NCI-H226 (cell line): Measurements from ENCODE around the gene HSD17B11.
"Not testable (repeated sequence)": the region's sequence is repeated elsewhere in the genome, so short reads cannot be mapped to it uniquely, and the experiment has no call there.

Experiments used
- DNase-seq: peaks from one replicate; pipeline ENCODE4 v3.0.0-alpha.2; 2015

The HSD17B11 gene

DNA sequence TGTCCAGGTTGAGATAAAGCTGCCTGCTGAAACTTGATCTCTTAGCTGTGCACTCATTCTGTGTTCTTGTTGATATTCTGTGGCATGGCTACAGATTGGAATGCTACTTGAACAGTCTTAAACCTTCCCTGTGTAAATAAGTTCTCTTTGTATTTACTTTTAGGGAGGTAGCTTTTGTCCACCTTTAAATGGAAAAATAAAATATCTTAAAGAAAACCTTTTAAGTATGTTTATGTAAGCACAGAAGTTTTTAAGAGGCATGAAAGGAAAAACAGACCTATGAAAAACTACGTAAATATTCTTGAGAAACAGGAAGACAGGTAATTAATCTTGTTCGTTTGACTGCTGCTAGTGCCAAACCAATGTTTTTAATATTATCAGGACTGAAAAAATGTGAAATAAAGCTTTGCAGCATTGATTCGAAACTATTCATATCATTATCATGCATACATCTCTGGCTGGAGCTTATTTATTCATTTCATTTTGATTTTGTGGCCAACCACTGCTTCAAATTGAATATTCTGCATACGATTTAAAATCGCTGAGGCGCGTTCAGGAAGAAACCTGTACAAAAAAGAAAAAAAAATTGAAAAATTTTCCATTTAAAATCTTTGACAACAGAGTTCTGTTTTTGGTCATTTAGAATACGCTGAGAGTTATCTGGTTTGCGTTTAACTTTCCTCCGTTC lies 86.1 kb downstream of the HSD17B11 start:
- DNase-seq = peak; percentile 57

DNA sequence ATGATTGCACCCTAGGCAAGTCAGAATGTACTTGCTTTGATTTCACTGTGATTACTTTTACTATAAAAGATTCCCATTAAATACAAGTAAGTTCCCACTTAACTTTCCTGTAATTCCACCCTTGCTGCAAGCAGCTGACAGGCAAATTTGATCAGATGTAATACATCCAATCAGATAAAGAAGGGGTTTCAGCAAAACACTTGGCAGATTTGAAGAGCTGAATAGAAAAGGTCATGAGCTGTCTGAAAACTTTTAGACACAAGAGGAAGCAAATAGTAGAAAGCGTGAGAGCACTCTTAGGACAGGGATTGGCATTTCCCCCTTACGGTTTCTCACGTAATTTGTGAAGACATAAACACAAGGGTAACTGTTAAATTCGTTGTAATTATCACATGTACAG lies 91.1 kb downstream of the HSD17B11 start:
- DNase-seq = no peak

DNA sequence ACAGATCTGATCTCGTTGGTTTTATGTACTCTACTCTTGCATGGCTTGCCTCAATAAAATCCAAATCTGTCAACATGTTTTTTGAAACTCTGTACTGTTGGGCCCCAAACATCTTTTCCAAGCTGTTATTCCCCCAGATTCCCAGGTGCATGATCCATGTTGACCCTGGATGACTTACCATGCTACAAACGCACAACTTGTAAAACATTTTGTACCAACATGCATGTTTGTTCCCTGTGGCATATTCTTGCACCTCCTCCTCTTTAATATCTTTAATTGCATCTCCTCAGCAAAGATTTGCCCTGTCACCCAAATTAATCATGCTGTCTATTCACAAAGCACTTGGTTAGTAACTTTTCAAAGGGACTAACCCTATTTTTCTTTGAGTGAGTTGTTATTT lies 92.6 kb downstream of the HSD17B11 start:
- no peak for DNase-seq

DNA sequence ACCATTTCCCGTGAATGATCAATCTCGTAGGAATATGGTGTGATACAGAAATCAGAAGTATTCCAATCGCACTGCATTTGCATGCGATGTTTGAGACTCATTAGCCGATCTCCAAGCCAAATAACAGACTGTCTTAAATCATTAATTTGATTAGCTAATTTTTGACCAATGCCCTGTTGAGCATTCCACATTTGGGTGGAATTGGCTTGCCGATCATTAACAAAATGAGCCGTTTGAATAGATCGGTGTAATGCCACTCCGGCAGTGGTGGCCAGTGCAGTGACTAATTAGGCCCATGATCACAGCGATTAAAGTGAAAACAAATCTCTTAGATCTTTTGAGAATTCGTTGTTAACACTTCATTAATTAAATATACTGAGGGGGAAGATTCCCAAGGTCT lies 96.1 kb downstream of the HSD17B11 start:
- DNase-seq = not testable (repeated sequence)

DNA sequence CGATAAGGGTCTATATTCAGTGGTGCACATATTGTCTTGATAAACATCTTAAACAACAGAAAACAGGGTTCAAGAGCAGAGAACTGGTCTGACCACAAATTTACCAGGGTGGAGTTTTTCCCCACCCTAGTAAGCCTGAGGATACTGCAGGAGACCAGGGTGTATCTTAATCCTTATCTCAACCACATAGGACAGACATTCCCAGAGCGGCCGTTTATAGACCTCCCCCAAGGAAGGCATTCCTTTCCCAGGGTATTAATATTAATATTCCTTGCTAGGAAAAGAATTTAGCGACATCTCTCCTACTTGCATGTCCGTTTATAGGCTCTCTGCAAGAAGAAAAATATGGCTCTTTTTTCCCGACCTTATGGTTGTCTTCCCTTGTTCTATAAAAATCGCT lies 97.1 kb downstream of the HSD17B11 start:
- DNase-seq = not testable (repeated sequence)

DNA sequence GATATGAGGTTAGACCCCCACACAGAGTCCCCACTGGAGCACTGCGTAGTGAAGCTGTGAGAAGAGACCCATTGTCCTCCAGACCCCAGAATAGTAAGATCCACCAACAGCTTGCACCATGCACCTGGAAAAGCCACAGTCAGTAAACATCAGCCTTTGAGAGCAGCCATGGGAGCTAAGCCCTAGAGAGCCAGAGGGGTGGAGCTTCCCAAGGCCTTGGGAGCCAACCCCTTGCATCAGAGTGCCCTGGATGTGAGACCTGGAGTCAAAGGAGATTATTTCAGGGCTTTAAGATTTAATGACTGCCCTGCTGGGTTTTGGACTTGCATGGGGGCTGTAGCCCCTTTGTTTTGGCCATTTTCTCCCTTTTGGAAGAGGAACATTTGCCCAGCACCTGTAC lies 104.0 kb downstream of the HSD17B11 start:
- DNase-seq = no peak
